Gastrocnemius medialis (tissue), 4 donors: ENCODE measurements around the gene ATP9A.

ENCODE experiments used
- POLR2A ChIP-seq, 2 donors: fragments of 450-650 bp; IDR thresholded peaks; one replicate each; pipeline ENCODE4 v1.6.1; 2017; ENCODE audit warnings: antibody characterized with exemption in 2 of 2, mild to moderate bottlenecking in 2 of 2, moderate library complexity in 2 of 2
- TF ChIP-seq, protein P1 (sequence below), 5 experiments: fragments of 450-650 bp in 3 of 5; fragments of 200-600 bp in 2 of 5; sonication (generic) in 2 of 5; IDR thresholded peaks in 4 of 5; conservative IDR thresholded peaks in 1 of 5; 1 replicate in 4 of 5; 2 replicates in 1 of 5; pipeline ENCODE4 v1.5.1; 2016 to 2019; ENCODE audit warnings: antibody characterized with exemption in 5 of 5, mild to moderate bottlenecking in 3 of 5, moderate library complexity in 3 of 5

DNA sequence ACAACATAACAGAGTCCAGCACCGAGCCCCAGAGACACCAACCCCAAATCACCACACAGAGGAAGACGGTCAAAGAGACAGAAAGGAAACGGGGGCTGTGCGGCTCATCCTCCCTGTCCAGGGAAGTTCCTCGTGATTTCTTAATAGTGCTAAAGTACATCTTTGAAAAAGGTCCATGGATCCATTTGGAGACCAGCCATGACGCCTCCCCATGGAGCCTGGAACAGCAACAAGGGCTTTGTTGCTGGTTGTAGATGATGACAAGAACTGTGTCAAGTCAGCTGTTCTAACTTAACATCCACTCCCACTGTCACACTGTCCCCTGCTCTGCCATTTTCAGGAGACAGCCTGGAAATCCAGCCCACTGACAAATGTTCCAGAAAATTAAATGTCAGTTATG lies 99.7 kb downstream of the ATP9A start:
- TF ChIP-seq, protein P1, sequence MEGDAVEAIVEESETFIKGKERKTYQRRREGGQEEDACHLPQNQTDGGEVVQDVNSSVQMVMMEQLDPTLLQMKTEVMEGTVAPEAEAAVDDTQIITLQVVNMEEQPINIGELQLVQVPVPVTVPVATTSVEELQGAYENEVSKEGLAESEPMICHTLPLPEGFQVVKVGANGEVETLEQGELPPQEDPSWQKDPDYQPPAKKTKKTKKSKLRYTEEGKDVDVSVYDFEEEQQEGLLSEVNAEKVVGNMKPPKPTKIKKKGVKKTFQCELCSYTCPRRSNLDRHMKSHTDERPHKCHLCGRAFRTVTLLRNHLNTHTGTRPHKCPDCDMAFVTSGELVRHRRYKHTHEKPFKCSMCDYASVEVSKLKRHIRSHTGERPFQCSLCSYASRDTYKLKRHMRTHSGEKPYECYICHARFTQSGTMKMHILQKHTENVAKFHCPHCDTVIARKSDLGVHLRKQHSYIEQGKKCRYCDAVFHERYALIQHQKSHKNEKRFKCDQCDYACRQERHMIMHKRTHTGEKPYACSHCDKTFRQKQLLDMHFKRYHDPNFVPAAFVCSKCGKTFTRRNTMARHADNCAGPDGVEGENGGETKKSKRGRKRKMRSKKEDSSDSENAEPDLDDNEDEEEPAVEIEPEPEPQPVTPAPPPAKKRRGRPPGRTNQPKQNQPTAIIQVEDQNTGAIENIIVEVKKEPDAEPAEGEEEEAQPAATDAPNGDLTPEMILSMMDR (IDR thresholded peaks at IDR 0.05 in 4 of 5, conservative IDR thresholded peaks at IDR 0.05 in 1 of 5) = no peak
- TF ChIP-seq POLR2A (IDR thresholded peaks at IDR 0.05) = no peak
